CD4-positive, alpha-beta T cell (primary cell): Measurements from ENCODE around the gene CROCC2. TPM values are rescaled to one million over a fixed set of nuclear protein-coding genes. Genes with fewer than 3 reads are reported as not detected.

Experiments used
- ATAC-seq: fragments of 200-7000 bp; cut with Tn5 transposase; one replicate; pipeline ENCODE4 v1.10.0; 2022; ENCODE audit warnings: mild to moderate bottlenecking; ENCODE audit not compliant: poor library complexity
- CTCF ChIA-PET: fragments of 350-600 bp; sonication (Branson Sonifier 250); formaldehyde crosslinking; loops from one replicate; lab custom pipeline; 2021; ENCODE audit warnings: antibody characterized with exemption, inconsistent platforms; lab: Charles Lee
- POLR2A ChIA-PET: fragments of 350-600 bp; sonication (Branson Sonifier 250); formaldehyde crosslinking; loops from one replicate; lab custom pipeline; 2021; ENCODE audit warnings: antibody characterized with exemption, inconsistent platforms; lab: Charles Lee
- DNase-seq, 14 experiments: peaks; one replicate each; pipeline ENCODE4 v3.0.0-alpha.2; 2013 to 2020; ENCODE audit warnings: mixed read lengths in 2 of 14
- H3K27ac ChIP-seq, 2 donors: one replicate each; pipeline versions ENCODE4 v1.5.1 to v1.7.0; 2013; ENCODE audit warnings: low read length in 2 of 2, low read depth in 1 of 2, mild to moderate bottlenecking in 1 of 2
- H3K27me3 ChIP-seq, 2 experiments: 1 replicate in 1 of 2; 2 replicates in 1 of 2; pipeline versions ENCODE4 v1.6.1 to v1.7.0; 2013; ENCODE audit warnings: low read length in 2 of 2, control low read depth in 1 of 2, mild to moderate bottlenecking in 1 of 2, moderate library complexity in 1 of 2; ENCODE audit not compliant: insufficient read depth in 2 of 2, control insufficient read depth in 1 of 2
- H3K36me3 ChIP-seq: one replicate; pipeline ENCODE4 v1.6.1; 2013; ENCODE audit warnings: low read length, control low read depth; ENCODE audit not compliant: insufficient read depth
- H3K4me1 ChIP-seq: one replicate; pipeline ENCODE4 v1.6.1; 2013; ENCODE audit warnings: low read length, control low read depth; ENCODE audit not compliant: insufficient read depth
- H3K4me3 ChIP-seq: one replicate; pipeline ENCODE4 v1.5.1; 2013; ENCODE audit warnings: mild to moderate bottlenecking, low read length, moderate library complexity
- H3K9me3 ChIP-seq, 2 experiments: 1 replicate in 1 of 2; 2 replicates in 1 of 2; pipeline versions ENCODE4 v1.6.1 to v1.7.0; 2013; ENCODE audit warnings: low read length in 2 of 2, mild to moderate bottlenecking in 2 of 2, control low read depth in 1 of 2, moderate library complexity in 1 of 2; ENCODE audit not compliant: control insufficient read depth in 1 of 2, insufficient read depth in 1 of 2
- H3K27ac Mint-ChIP-seq: one replicate; pipeline ENCODE4 v1.8.0; 2020; ENCODE audit warnings: mixed read lengths
- H3K27me3 Mint-ChIP-seq: one replicate; pipeline ENCODE4 v1.8.0; 2021; ENCODE audit warnings: mixed read lengths
- H3K36me3 Mint-ChIP-seq: one replicate; pipeline ENCODE4 v1.8.0; 2021; ENCODE audit warnings: low read depth, mixed read lengths
- H3K4me1 Mint-ChIP-seq: one replicate; pipeline ENCODE4 v1.8.0; 2021; ENCODE audit warnings: low read depth, mixed read lengths
- H3K4me3 Mint-ChIP-seq: one replicate; pipeline ENCODE4 v1.8.0; 2020; ENCODE audit warnings: mild to moderate bottlenecking, mixed read lengths
- H3K9me3 Mint-ChIP-seq: one replicate; pipeline ENCODE4 v1.8.0; 2020; ENCODE audit warnings: mixed read lengths
- intact Hi-C, 2 experiments: fragments of 100-400 bp; cut with DNase I in 1 of 2; cut with micrococcal nuclease in 1 of 2; formaldehyde crosslinking; loops; one replicate each; pipeline versions ENCODE4 v1.15.1 to v1.9.0; 2023 to 2025; cut with DNase I, micrococcal nuclease
- total RNA-seq, 174 experiments: library from RNA in 2 of 174; stranded (reverse) in 2 of 174; gene quantifications; one replicate each; pipeline ENCODE4 v1.2.3 and lab custom pipeline; 2021 to 2026
- TF ChIP-seq, protein P1 (sequence below): fragments of 200-600 bp; IDR thresholded peaks from one replicate; pipeline ENCODE4 v1.8.0; 2022; ENCODE audit warnings: antibody characterized with exemption, mild to moderate bottlenecking

Gene CROCC2
- total RNA-seq, 2 experiments from 2014 or later = not detected

GRCh38 chr2:241000831-241001321, 94.7 kb downstream of the CROCC2 start:
- Histone ChIP-seq H3K27me3 (peaks cover 0 to 24% of the 10 kb centered on the region in 2 experiments), H3K9me3 (peaks cover 21 to 30% of the 10 kb centered on the region in 2 experiments), H3K4me3 (no peak overlapping the region), H3K36me3 (no peaks in the 10 kb centered on the region), H3K27ac (no peak overlapping the region), H3K4me1 (peaks cover 9% of the 10 kb centered on the region)
- intact Hi-C loops = no loop called here
- DNase-seq (no peak), ATAC-seq (no peak)
- peaks cover 18% of the 10 kb centered on the region for H3K4me1 Mint-ChIP-seq
- H3K9me3 Mint-ChIP-seq = peaks cover 10% of the 10 kb centered on the region
- CTCF ChIA-PET = interaction anchor here (0.7 kb wide), 1 partner anchor 201 kb away, joined by 3 read pairs; no protein-coding TSS in a partner anchor
- TF ChIP-seq, protein P1, sequence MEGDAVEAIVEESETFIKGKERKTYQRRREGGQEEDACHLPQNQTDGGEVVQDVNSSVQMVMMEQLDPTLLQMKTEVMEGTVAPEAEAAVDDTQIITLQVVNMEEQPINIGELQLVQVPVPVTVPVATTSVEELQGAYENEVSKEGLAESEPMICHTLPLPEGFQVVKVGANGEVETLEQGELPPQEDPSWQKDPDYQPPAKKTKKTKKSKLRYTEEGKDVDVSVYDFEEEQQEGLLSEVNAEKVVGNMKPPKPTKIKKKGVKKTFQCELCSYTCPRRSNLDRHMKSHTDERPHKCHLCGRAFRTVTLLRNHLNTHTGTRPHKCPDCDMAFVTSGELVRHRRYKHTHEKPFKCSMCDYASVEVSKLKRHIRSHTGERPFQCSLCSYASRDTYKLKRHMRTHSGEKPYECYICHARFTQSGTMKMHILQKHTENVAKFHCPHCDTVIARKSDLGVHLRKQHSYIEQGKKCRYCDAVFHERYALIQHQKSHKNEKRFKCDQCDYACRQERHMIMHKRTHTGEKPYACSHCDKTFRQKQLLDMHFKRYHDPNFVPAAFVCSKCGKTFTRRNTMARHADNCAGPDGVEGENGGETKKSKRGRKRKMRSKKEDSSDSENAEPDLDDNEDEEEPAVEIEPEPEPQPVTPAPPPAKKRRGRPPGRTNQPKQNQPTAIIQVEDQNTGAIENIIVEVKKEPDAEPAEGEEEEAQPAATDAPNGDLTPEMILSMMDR = no peak
- peaks cover 26% of the 10 kb centered on the region for H3K36me3 Mint-ChIP-seq
- H3K4me3 Mint-ChIP-seq = peak overlapping the region; percentile 80
- POLR2A ChIA-PET = no interaction called here
- H3K27ac Mint-ChIP-seq = peak overlapping the region; percentile 66
- peaks cover 29% of the 10 kb centered on the region for H3K27me3 Mint-ChIP-seq

GRCh38 chr2:241001413-241002274, 95.5 kb downstream of the CROCC2 start:
- Mint-ChIP-seq H3K4me3 (peak overlapping the region; percentile 64), H3K27me3 (peaks cover 29% of the 10 kb centered on the region), H3K27ac (no peak overlapping the region), H3K36me3 (peaks cover 30% of the 10 kb centered on the region), H3K4me1 (peaks cover 24% of the 10 kb centered on the region), H3K9me3 (peaks cover 14% of the 10 kb centered on the region)
- no peak overlapping the region for H3K27ac ChIP-seq
- peaks cover 9% of the 10 kb centered on the region for H3K4me1 ChIP-seq
- no peaks in the 10 kb centered on the region for H3K36me3 ChIP-seq
- intact Hi-C loops = no loop called here
- CTCF ChIA-PET = interaction anchor here (0.7 to 1.2 kb wide), 2 partner anchors 8 to 201 kb away, joined by 3 read pairs; no protein-coding TSS in a partner anchor
- POLR2A ChIA-PET = no interaction called here
- H3K4me3 ChIP-seq = no peak overlapping the region
- no peak for ATAC-seq
- peaks cover 21 to 30% of the 10 kb centered on the region in 2 experiments for H3K9me3 ChIP-seq
- TF ChIP-seq, protein P1 = no peak
- H3K27me3 ChIP-seq = peaks cover 0 to 21% of the 10 kb centered on the region in 2 experiments
- peak in 1 of 14 experiments; percentile 8 for DNase-seq

DNA sequence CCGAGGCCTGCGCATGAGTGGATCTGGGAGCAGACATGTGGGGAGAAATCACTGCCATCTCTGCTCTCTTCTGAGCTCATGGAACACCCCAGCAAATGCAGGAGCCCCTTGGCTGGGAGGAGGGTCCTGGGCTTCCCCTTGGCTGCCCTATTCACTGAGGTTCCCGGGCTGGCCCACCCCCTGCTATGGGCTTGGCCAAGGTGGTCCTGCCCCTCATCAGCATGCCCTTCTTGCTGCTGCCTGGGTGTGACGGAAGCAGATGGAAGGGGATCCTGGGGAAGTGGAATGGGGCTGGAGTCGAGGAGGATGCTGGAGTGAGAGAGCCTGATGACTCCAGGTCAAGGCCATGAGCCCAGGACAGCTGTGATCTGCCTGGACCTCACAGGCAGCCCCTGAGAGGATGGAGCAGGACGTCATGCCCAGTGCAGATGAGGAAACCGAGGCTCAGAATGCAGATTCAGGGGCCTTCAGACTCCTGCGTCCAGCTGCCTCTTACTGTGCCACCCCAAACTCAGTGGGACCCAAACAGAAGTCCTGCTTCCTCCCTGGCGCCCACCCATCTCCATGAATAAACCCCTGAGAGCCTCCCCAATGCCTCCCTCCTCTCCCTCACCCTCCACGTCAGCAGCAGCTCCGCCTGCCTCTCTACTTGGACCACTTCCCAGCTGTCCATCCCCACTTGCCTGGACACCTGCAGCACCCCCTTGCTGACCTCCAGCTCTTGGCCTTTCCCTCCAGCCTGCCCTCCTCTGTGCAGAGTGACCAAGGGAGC, 96.3 kb downstream of the CROCC2 start:
- Mint-ChIP-seq H3K27ac (no peak overlapping the region), H3K9me3 (peaks cover 14% of the 10 kb centered on the region), H3K27me3 (peaks cover 21% of the 10 kb centered on the region), H3K4me1 (peaks cover 20% of the 10 kb centered on the region), H3K36me3 (peaks cover 28% of the 10 kb centered on the region), H3K4me3 (no peak overlapping the region)
- H3K27ac ChIP-seq = no peak overlapping the region
- ATAC-seq (no peak), DNase-seq (peak in 1 of 14 experiments; percentile 5)
- peaks cover 0 to 18% of the 10 kb centered on the region in 2 experiments for H3K27me3 ChIP-seq
- intact Hi-C loops = no loop called here
- H3K4me1 ChIP-seq = peaks cover 9% of the 10 kb centered on the region
- ChIA-PET POLR2A (no interaction called here), CTCF (interaction anchor here (1.2 kb wide), 1 partner anchor 8 kb away, joined by 3 read pairs; no protein-coding TSS in a partner anchor)
- TF ChIP-seq, protein P1 = no peak
- H3K36me3 ChIP-seq = no peaks in the 10 kb centered on the region
- H3K9me3 ChIP-seq = peaks cover 21 to 30% of the 10 kb centered on the region in 2 experiments
- H3K4me3 ChIP-seq = no peak overlapping the region
